ENCODE results near the gene TNFRSF19. TPM values are rescaled to one million over a fixed set of nuclear protein-coding genes. Genes with fewer than 3 reads are reported as not detected.

The TNFRSF19 gene
- total RNA-seq, 1 experiment from 2014 or later, result 63.4 TPM

DNA sequence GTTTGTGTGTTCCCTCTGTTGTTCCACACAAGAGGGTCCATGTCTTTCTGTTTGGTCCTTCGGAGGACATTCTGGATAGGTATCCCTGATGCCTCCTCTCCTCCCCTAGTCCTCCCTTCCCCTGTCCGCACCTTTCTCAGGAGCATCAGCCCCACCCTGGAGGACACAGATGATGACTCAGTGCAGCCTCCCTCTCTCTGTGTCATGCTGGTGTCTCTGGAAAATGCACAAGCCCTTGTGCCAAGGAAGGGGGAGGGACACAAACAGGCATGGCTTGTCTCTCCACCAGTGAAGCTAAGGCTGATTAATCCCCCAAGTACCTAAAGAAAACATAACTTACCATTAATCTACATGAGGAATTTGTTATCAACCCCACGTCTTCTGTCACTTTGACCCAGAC, 16.2 kb upstream of the TNFRSF19 start:
- H3K4me1 Mint-ChIP-seq (ENCODE audit: low read depth, unreplicated experiment), result peaks cover 23% of the 10 kb centered on the region
- H3K27ac Mint-ChIP-seq (ENCODE audit: unreplicated experiment), result no peak overlapping the region
- no TSS peak for BruUV-seq (replicated peaks)
- Histone ChIP-seq H3K36me3 (ENCODE audit: control insufficient read depth, insufficient read depth, low read length) (no peaks in the 10 kb centered on the region), H3K27me3 (replicated peaks; ENCODE audit: control insufficient read depth, insufficient read depth, low read length) (no peaks in the 10 kb centered on the region), H3K4me3 (ENCODE audit: low read depth, low read length) (no peak overlapping the region), H3K9me3 (no peaks in the 10 kb centered on the region), H3K4me1 (peaks cover 38% of the 10 kb centered on the region)
- TF ChIP-seq, protein P1, sequence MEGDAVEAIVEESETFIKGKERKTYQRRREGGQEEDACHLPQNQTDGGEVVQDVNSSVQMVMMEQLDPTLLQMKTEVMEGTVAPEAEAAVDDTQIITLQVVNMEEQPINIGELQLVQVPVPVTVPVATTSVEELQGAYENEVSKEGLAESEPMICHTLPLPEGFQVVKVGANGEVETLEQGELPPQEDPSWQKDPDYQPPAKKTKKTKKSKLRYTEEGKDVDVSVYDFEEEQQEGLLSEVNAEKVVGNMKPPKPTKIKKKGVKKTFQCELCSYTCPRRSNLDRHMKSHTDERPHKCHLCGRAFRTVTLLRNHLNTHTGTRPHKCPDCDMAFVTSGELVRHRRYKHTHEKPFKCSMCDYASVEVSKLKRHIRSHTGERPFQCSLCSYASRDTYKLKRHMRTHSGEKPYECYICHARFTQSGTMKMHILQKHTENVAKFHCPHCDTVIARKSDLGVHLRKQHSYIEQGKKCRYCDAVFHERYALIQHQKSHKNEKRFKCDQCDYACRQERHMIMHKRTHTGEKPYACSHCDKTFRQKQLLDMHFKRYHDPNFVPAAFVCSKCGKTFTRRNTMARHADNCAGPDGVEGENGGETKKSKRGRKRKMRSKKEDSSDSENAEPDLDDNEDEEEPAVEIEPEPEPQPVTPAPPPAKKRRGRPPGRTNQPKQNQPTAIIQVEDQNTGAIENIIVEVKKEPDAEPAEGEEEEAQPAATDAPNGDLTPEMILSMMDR (IDR thresholded peaks at IDR 0.05; ENCODE audit: insufficient read depth in 1 of 2, low read depth in 1 of 2, low read length in 1 of 2, severe bottlenecking in 1 of 2, unreplicated experiment in 1 of 2), result no peak
- DNase-seq, result no peak
- intact Hi-C loops (cut with micrococcal nuclease; ENCODE audit: unreplicated experiment), result no loop called here
- H3K4me3 Mint-ChIP-seq (ENCODE audit: unreplicated experiment), result no peak overlapping the region
- H3K36me3 Mint-ChIP-seq (ENCODE audit: insufficient read depth, unreplicated experiment), result no peaks in the 10 kb centered on the region
- H3K27me3 Mint-ChIP-seq (ENCODE audit: insufficient read depth, unreplicated experiment), result no peaks in the 10 kb centered on the region
- ChIA-PET POLR2A (no interaction called here), CTCF (no interaction called here)
- no peaks in the 10 kb centered on the region for H3K9me3 Mint-ChIP-seq (ENCODE audit: unreplicated experiment)

- TF ChIP-seq, protein P1 (IDR thresholded peaks at IDR 0.05; ENCODE audit: insufficient read depth in 1 of 2, low read depth in 1 of 2, low read length in 1 of 2, severe bottlenecking in 1 of 2, unreplicated experiment in 1 of 2), result no peak
- POLR2A ChIA-PET, result no interaction called here
- CTCF ChIA-PET, result no interaction called here
Observed at GRCh38 chr13:23557043-23557442, 13.2 kb upstream of the TNFRSF19 start.

GRCh38 chr13:23557733-23558132, 12.5 kb upstream of the TNFRSF19 start:
- POLR2A ChIA-PET, result no interaction called here
- no peak overlapping the region for H3K27ac Mint-ChIP-seq (ENCODE audit: unreplicated experiment)
- CTCF ChIA-PET, result no interaction called here
- no peaks in the 10 kb centered on the region for H3K27me3 Mint-ChIP-seq (ENCODE audit: insufficient read depth, unreplicated experiment)
- BruUV-seq (replicated peaks), result no TSS peak
- H3K36me3 Mint-ChIP-seq (ENCODE audit: insufficient read depth, unreplicated experiment), result no peaks in the 10 kb centered on the region
- Histone ChIP-seq H3K27me3 (replicated peaks; ENCODE audit: control insufficient read depth, insufficient read depth, low read length) (no peaks in the 10 kb centered on the region), H3K4me3 (ENCODE audit: low read depth, low read length) (no peak overlapping the region), H3K9me3 (no peaks in the 10 kb centered on the region), H3K36me3 (ENCODE audit: control insufficient read depth, insufficient read depth, low read length) (no peaks in the 10 kb centered on the region), H3K4me1 (peaks cover 17% of the 10 kb centered on the region)
- intact Hi-C loops (cut with micrococcal nuclease; ENCODE audit: unreplicated experiment), result no loop called here
- no peaks in the 10 kb centered on the region for H3K9me3 Mint-ChIP-seq (ENCODE audit: unreplicated experiment)
- no peak overlapping the region for H3K4me3 Mint-ChIP-seq (ENCODE audit: unreplicated experiment)
- TF ChIP-seq, protein P1 (IDR thresholded peaks at IDR 0.05; ENCODE audit: insufficient read depth in 1 of 2, low read depth in 1 of 2, low read length in 1 of 2, severe bottlenecking in 1 of 2, unreplicated experiment in 1 of 2), result no peak
- peaks cover under 1% of the 10 kb centered on the region for H3K4me1 Mint-ChIP-seq (ENCODE audit: low read depth, unreplicated experiment)
- no peak for DNase-seq

More at GRCh38 chr13:23557043-23557442, 13.2 kb upstream of the TNFRSF19 start:
- peaks cover 23% of the 10 kb centered on the region for H3K4me1 ChIP-seq
- no peaks in the 10 kb centered on the region for H3K36me3 ChIP-seq (ENCODE audit: control insufficient read depth, insufficient read depth, low read length)
- BruUV-seq (replicated peaks), result no TSS peak
- Mint-ChIP-seq H3K36me3 (ENCODE audit: insufficient read depth, unreplicated experiment) (no peaks in the 10 kb centered on the region), H3K4me1 (ENCODE audit: low read depth, unreplicated experiment) (peaks cover 8% of the 10 kb centered on the region), H3K4me3 (ENCODE audit: unreplicated experiment) (no peak overlapping the region), H3K27me3 (ENCODE audit: insufficient read depth, unreplicated experiment) (no peaks in the 10 kb centered on the region), H3K9me3 (ENCODE audit: unreplicated experiment) (no peaks in the 10 kb centered on the region), H3K27ac (ENCODE audit: unreplicated experiment) (no peak overlapping the region)
- intact Hi-C loops (cut with micrococcal nuclease; ENCODE audit: unreplicated experiment), result no loop called here
- H3K9me3 ChIP-seq, result no peaks in the 10 kb centered on the region
- H3K27me3 ChIP-seq (replicated peaks; ENCODE audit: control insufficient read depth, insufficient read depth, low read length), result no peaks in the 10 kb centered on the region
- H3K4me3 ChIP-seq (ENCODE audit: low read depth, low read length), result no peak overlapping the region
- no peak for DNase-seq
